GM12864 (cell line): ENCODE measurements around the gene KYNU.
"Not testable (repeated sequence)": the region's sequence is repeated elsewhere in the genome, so short reads cannot be mapped to it uniquely, and the experiment has no call there.

Experiments
- DNase-seq: peaks from one replicate; pipeline ENCODE4 v3.0.0-alpha.2; 2011; ENCODE audit warnings: low read depth
- H3K4me3 ChIP-seq: 2 replicates; pipeline ENCODE4 v1.5.1; 2011; ENCODE audit warnings: mild to moderate bottlenecking, low read depth, low read length, control low read depth
- TF ChIP-seq, protein P1 (sequence below): IDR thresholded peaks from 2 replicates; pipeline ENCODE4 v1.5.1; 2011; ENCODE audit warnings: low read depth, mild to moderate bottlenecking, moderate library complexity, low read length, control low read depth, inconsistent platforms; ENCODE audit errors: missing control alignments

KYNU gene

DNA sequence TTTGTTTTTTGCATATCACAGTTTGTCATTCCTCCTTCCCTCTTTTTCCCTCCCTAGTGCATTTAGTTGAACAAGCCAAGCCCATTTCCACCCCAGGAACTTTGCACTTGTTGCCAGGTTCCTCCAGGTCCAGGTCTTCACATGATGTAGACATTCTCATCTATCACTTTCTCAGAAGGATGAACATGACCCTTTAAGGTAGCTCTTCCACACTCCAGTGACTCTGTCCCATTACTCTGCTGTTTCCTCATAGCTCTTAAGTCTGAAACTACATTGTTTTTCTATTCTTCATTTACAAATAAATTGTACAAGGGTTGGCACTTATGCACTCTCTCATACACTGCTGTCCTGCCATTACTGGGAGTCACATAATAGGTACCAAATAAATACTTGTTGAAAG, 6.1 kb downstream of the KYNU start:
- TF ChIP-seq, protein P1, sequence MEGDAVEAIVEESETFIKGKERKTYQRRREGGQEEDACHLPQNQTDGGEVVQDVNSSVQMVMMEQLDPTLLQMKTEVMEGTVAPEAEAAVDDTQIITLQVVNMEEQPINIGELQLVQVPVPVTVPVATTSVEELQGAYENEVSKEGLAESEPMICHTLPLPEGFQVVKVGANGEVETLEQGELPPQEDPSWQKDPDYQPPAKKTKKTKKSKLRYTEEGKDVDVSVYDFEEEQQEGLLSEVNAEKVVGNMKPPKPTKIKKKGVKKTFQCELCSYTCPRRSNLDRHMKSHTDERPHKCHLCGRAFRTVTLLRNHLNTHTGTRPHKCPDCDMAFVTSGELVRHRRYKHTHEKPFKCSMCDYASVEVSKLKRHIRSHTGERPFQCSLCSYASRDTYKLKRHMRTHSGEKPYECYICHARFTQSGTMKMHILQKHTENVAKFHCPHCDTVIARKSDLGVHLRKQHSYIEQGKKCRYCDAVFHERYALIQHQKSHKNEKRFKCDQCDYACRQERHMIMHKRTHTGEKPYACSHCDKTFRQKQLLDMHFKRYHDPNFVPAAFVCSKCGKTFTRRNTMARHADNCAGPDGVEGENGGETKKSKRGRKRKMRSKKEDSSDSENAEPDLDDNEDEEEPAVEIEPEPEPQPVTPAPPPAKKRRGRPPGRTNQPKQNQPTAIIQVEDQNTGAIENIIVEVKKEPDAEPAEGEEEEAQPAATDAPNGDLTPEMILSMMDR: no peak
- DNase-seq: no peak
- H3K4me3 ChIP-seq: no peak overlapping the region

GRCh38 chr2:142885543-142885942, 8.1 kb downstream of the KYNU start:
- no peak overlapping the region for H3K4me3 ChIP-seq
- TF ChIP-seq, protein P1: no peak
- no peak for DNase-seq

DNA sequence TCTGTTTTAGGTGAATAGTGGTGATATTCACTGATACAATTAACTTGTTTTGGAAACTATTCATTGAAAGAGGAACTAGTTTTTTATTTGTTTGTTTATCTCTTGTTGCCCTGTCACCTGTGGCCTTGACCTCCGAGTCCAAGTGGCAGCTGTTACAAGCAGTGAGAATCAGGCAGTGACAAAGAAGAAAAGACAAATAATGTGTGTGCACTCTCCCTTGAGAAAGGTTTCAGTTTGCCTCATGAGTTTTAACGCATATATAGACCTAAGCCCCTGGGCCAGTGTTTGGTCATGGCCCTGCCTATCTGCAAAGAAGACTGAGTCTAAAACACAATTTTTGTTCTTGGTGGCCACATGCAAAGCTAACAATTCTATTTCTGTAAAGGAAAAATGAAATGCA, 15.3 kb downstream of the KYNU start:
- TF ChIP-seq, protein P1: no peak
- DNase-seq: peak; percentile 85
- H3K4me3 ChIP-seq: no peak overlapping the region

DNA sequence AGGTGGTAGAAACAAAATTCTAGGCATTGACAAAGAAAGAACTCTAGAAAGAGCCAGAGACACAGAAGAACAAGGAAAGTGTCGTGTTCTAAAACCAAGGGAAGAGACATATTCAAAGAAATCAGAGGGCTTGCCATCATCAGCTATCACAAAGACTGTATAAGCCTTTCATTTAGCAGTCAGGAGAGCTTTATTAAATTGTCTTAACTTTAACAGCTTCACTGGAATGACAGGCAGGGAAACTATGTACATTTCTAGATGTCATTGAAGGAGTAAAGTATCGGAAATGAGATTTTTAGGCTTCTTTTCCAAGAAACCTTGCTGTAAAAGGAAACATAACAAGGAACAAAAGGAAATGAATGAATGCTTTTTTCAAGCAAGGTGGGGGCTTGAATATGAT, 15.8 kb downstream of the KYNU start:
- no peak for DNase-seq
- no peak overlapping the region for H3K4me3 ChIP-seq
- TF ChIP-seq, protein P1: no peak

- no peak for DNase-seq
- no peak overlapping the region for H3K4me3 ChIP-seq
- TF ChIP-seq, protein P1: no peak
Observed at GRCh38 chr2:142897807-142898206, 20.3 kb downstream of the KYNU start.

- not testable (repeated sequence) for DNase-seq, H3K4me3 ChIP-seq
Observed at GRCh38 chr2:142900327-142900726, 22.9 kb downstream of the KYNU start.

DNA sequence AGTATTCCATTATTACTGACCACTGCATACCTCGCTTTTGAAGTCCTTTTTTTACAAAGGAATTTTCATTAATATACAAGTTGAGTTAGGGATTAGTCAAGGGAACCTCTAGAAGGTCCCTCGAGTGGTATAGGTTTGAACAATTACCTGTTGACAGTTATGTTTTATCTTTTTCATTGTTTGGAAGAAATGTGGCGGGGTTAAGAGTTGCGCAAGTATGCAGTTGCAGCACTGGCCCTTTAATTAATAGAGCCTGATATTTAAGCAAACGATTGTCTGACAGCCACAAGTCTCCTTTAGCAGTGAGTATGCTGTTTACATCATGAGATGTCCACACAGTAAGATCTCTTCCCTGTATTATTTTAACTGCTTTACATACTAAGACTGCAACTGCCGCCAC, 24.3 kb downstream of the KYNU start:
- no peak overlapping the region for H3K4me3 ChIP-seq
- TF ChIP-seq, protein P1: no peak
- DNase-seq: no peak

- H3K4me3 ChIP-seq, DNase-seq: not testable (repeated sequence)
Observed at GRCh38 chr2:142903726-142904125, 26.3 kb downstream of the KYNU start.
